Measurements from ENCODE around the gene NCF2. TPM values are rescaled to one million over a fixed set of nuclear protein-coding genes. Genes with fewer than 3 reads are reported as not detected.
A peak's percentile ranks its signal among the peaks of the same experiment; 100 is the strongest.

Gene NCF2
- total RNA-seq, 1 donor from 2014 or later, result 12.5 TPM

- no peaks in the 10 kb centered on the region for H3K9me3 ChIP-seq
- intact Hi-C loops (cut with DNase I), result no loop called here
- TF ChIP-seq POLR2A (IDR thresholded peaks at IDR 0.05) (no peak), POLR2AphosphoS5 (IDR thresholded peaks at IDR 0.05; ENCODE audit: insufficient read depth in 1 of 2, low read depth in 1 of 2) (no peak), CTCF (IDR thresholded peaks at IDR 0.05) (no peak)
These were observed 44.9 kb upstream of the NCF2 start for GRCh38 chr1:183635099-183635605.

GRCh38 chr1:183634429-183635065, 44.3 kb upstream of the NCF2 start:
- no peaks in the 10 kb centered on the region for H3K9me3 ChIP-seq
- TF ChIP-seq CTCF (IDR thresholded peaks at IDR 0.05) (no peak), POLR2AphosphoS5 (IDR thresholded peaks at IDR 0.05; ENCODE audit: insufficient read depth in 1 of 2, low read depth in 1 of 2) (no peak), POLR2A (IDR thresholded peaks at IDR 0.05) (no peak)
- no peaks in the 10 kb centered on the region for H3K27me3 ChIP-seq
- H3K27ac ChIP-seq, result peak overlapping the region; percentile 93
- intact Hi-C loops (cut with DNase I), result no loop called here
- no peak for DNase-seq (ENCODE audit: extremely low spot score in 2 of 2)
- peaks cover 55% of the 10 kb centered on the region for H3K4me1 ChIP-seq
- H3K4me3 ChIP-seq, result peak overlapping the region; percentile 80 to 99
- peaks cover 3 to 10% of the 10 kb centered on the region in 2 donors for H3K36me3 ChIP-seq

More at GRCh38 chr1:183635099-183635605, 44.9 kb upstream of the NCF2 start:
- no peak for DNase-seq (ENCODE audit: extremely low spot score in 2 of 2)
- H3K36me3 ChIP-seq, result peaks cover 0 to 4% of the 10 kb centered on the region in 2 donors
- H3K4me1 ChIP-seq, result peaks cover 49% of the 10 kb centered on the region
- H3K27me3 ChIP-seq, result no peaks in the 10 kb centered on the region
- H3K27ac ChIP-seq, result peak overlapping the region; percentile 93
- H3K4me3 ChIP-seq, result peak overlapping the region; percentile 80 to 99

GRCh38 chr1:183633676-183634343, 43.6 kb upstream of the NCF2 start:
- DNase-seq (ENCODE audit: extremely low spot score in 2 of 2), result no peak
- H3K4me3 ChIP-seq, result peak overlapping the region; percentile 80 to 99
- H3K27me3 ChIP-seq, result no peaks in the 10 kb centered on the region
- TF ChIP-seq CTCF (IDR thresholded peaks at IDR 0.05) (peak in 2 of 3 experiments; percentile 31 to 43), POLR2A (IDR thresholded peaks at IDR 0.05) (no peak), POLR2AphosphoS5 (IDR thresholded peaks at IDR 0.05; ENCODE audit: insufficient read depth in 1 of 2, low read depth in 1 of 2) (peak in 1 of 2 donors; percentile 69)
- H3K27ac ChIP-seq, result peak overlapping the region; percentile 93
- no peaks in the 10 kb centered on the region for H3K9me3 ChIP-seq
- intact Hi-C loops (cut with DNase I), result no loop called here
- H3K36me3 ChIP-seq, result peaks cover 4 to 17% of the 10 kb centered on the region in 2 donors
- H3K4me1 ChIP-seq, result peaks cover 62% of the 10 kb centered on the region

- no peak for DNase-seq (ENCODE audit: extremely low spot score in 2 of 2)
- H3K27me3 ChIP-seq, result no peaks in the 10 kb centered on the region
- intact Hi-C loops (cut with DNase I), result no loop called here
- H3K4me3 ChIP-seq, result peak overlapping the region; percentile 80 to 99
- no peaks in the 10 kb centered on the region for H3K9me3 ChIP-seq
- TF ChIP-seq CTCF (IDR thresholded peaks at IDR 0.05), result no peak
- no peak for TF ChIP-seq POLR2A (IDR thresholded peaks at IDR 0.05)
- TF ChIP-seq POLR2AphosphoS5 (IDR thresholded peaks at IDR 0.05; ENCODE audit: insufficient read depth in 1 of 2, low read depth in 1 of 2), result no peak
- peaks cover 4 to 23% of the 10 kb centered on the region in 2 donors for H3K36me3 ChIP-seq
- H3K4me1 ChIP-seq, result peaks cover 62% of the 10 kb centered on the region
- peak overlapping the region; percentile 17 for H3K27ac ChIP-seq
These were observed 42.7 kb upstream of the NCF2 start for GRCh38 chr1:183632964-183633363.
